Fibroblast of lung (primary cell): Measurements from ENCODE around the gene NEU3.
"Not testable (repeated sequence)": the region's sequence is repeated elsewhere in the genome, so short reads cannot be mapped to it uniquely, and the experiment has no call there.

ENCODE experiments used
- CTCF ChIP-seq, 2 donors: IDR thresholded peaks in 1 of 2; conservative IDR thresholded peaks in 1 of 2; 1 replicate in 1 of 2; 2 replicates in 1 of 2; pipeline ENCODE4 v1.5.1; 2011 to 2012; ENCODE audit warnings: low read length in 2 of 2, control low read depth in 1 of 2, inconsistent platforms in 1 of 2, low read depth in 1 of 2, mild to moderate bottlenecking in 1 of 2
- EZH2 ChIP-seq: IDR thresholded peaks from 2 replicates; pipeline ENCODE4 v1.5.1; 2012; ENCODE audit warnings: low read length, control low read depth, mild to moderate bottlenecking; ENCODE audit errors: missing control alignments

- not testable (repeated sequence) for TF ChIP-seq CTCF (conservative IDR thresholded peaks at IDR 0.05 in 1 of 2, IDR thresholded peaks at IDR 0.05 in 1 of 2; ENCODE audit: low read depth in 1 of 2, low read length in 2 of 2); EZH2
These were observed 28.6 kb upstream of the NEU3 start for GRCh38 chr11:74960128-74960527.
